H1 (cell line): Measurements from ENCODE around the gene SFMBT2. TPM values are rescaled to one million over a fixed set of nuclear protein-coding genes. Genes with fewer than 3 reads are reported as not detected.

Experiments used
- ASH2L ChIP-seq: fragments of 200-600, 300-600 bp; sonication (generic); IDR thresholded peaks from one replicate; pipeline ENCODE4 v1.7.1; 2017; ENCODE audit warnings: low read length
- BRCA1 ChIP-seq: IDR thresholded peaks from 2 replicates; pipeline ENCODE4 v1.6.1; 2012; ENCODE audit warnings: low read depth, low read length, improper control_type of control experiment
- NRF1 ChIP-seq: IDR thresholded peaks from 2 replicates; pipeline ENCODE4 v1.6.1; 2011; ENCODE audit warnings: mild to moderate bottlenecking, low read depth, low read length, improper control_type of control experiment
- TCF12 ChIP-seq: IDR thresholded peaks from 2 replicates; pipeline ENCODE4 v1.6.1; 2011; ENCODE audit warnings: low read depth, mild to moderate bottlenecking, low read length
- polyA plus RNA-seq, 7 experiments: library from polyadenylated mRNA; depleted of rRNA in 3 of 7; stranded (reverse) in 5 of 7; unstranded in 2 of 7; fragments of >200 nt in 5 of 7; fragments of 200-250 nt in 2 of 7; gene quantifications; 1 replicate in 5 of 7; 2 replicates in 1 of 7; 4 replicates in 1 of 7; pipeline versions ENCODE4 v1.2.1 to v1.2.3, GENCODE V29; 2011 to 2013; ENCODE audit warnings: missing spikeins in 2 of 7, mixed read lengths in 2 of 7
- total RNA-seq: library from RNA; stranded (reverse); fragmentation: NEBNext Ultra II Directional; extraction: Animal tissue kit (Norgen Biotek cat#: 25700); gene quantifications from 2 replicates; pipeline ENCODE4 v1.2.1, GENCODE V29; 2021

Gene SFMBT2
- total and polyA plus RNA-seq, 2 of the 8 experiments (the other 6 are each of a cell fraction or from before 2014, with no cell fraction given), result 2.9 to 11.0 TPM

- TF ChIP-seq NRF1, result no peak
- TF ChIP-seq ASH2L, result no peak
- no peak for TF ChIP-seq TCF12
- TF ChIP-seq BRCA1, result no peak
Measured at GRCh38 chr10:7211857-7212577, 198.8 kb downstream of the SFMBT2 start (continued).
